ENCODE measurements around the gene CDC42EP4.

The CDC42EP4 gene

GRCh38 chr17:73304438-73304837 is 7.4 kb downstream of the CDC42EP4 start:
- no peak overlapping the region for H3K4me2 ChIP-seq
- no peaks in the 10 kb centered on the region for H3K36me3 ChIP-seq (ENCODE audit: insufficient read depth)
- no peak overlapping the region for H3K4me3 ChIP-seq (IDR thresholded peaks at IDR 0.05; ENCODE audit: insufficient read depth, low read depth, low read length)
- no peak overlapping the region for H2AFZ ChIP-seq (ENCODE audit: low read depth)
- H3K4me1 ChIP-seq (ENCODE audit: low read depth, poor library complexity, severe bottlenecking) = peaks cover 3% of the 10 kb centered on the region
- no peak for TF ChIP-seq CTCF (conservative IDR thresholded peaks at IDR 0.05; ENCODE audit: low read depth, low read length)
- no peaks in the 10 kb centered on the region; the same call in 1 of the 2 replicates for H3K79me2 ChIP-seq (ENCODE audit: insufficient read depth, low read depth)
- no peak overlapping the region for H3K27ac ChIP-seq
- no peak overlapping the region for H3K9ac ChIP-seq
- no peaks in the 10 kb centered on the region for H4K20me1 ChIP-seq (ENCODE audit: insufficient read depth)
- no peaks in the 10 kb centered on the region for H3K27me3 ChIP-seq (ENCODE audit: insufficient read depth, low read depth)

GRCh38 chr17:73302189-73302588 is 9.6 kb downstream of the CDC42EP4 start:
- Histone ChIP-seq H3K4me3 (IDR thresholded peaks at IDR 0.05; ENCODE audit: insufficient read depth, low read depth, low read length) (no peak overlapping the region), H3K79me2 (ENCODE audit: insufficient read depth, low read depth) (no peaks in the 10 kb centered on the region; the same call in 1 of the 2 replicates), H3K4me2 (no peak overlapping the region), H3K36me3 (ENCODE audit: insufficient read depth) (no peaks in the 10 kb centered on the region), H3K4me1 (ENCODE audit: low read depth, poor library complexity, severe bottlenecking) (peaks cover 6% of the 10 kb centered on the region), H3K9ac (no peak overlapping the region), H3K27ac (no peak overlapping the region), H4K20me1 (ENCODE audit: insufficient read depth) (no peaks in the 10 kb centered on the region), H3K27me3 (ENCODE audit: insufficient read depth, low read depth) (no peaks in the 10 kb centered on the region), H2AFZ (ENCODE audit: low read depth) (no peak overlapping the region)
- TF ChIP-seq CTCF (conservative IDR thresholded peaks at IDR 0.05; ENCODE audit: low read depth, low read length) = no peak

- no peak for TF ChIP-seq CTCF (conservative IDR thresholded peaks at IDR 0.05; ENCODE audit: low read depth, low read length)
- H4K20me1 ChIP-seq (ENCODE audit: insufficient read depth) = no peaks in the 10 kb centered on the region
- H3K9ac ChIP-seq = no peak overlapping the region
- peaks cover 6% of the 10 kb centered on the region for H3K4me1 ChIP-seq (ENCODE audit: low read depth, poor library complexity, severe bottlenecking)
- H3K27me3 ChIP-seq (ENCODE audit: insufficient read depth, low read depth) = no peaks in the 10 kb centered on the region
- H3K27ac ChIP-seq = no peak overlapping the region
- H3K36me3 ChIP-seq (ENCODE audit: insufficient read depth) = no peaks in the 10 kb centered on the region
- H3K79me2 ChIP-seq (ENCODE audit: insufficient read depth, low read depth) = no peaks in the 10 kb centered on the region; the same call in 1 of the 2 replicates
- H3K4me3 ChIP-seq (IDR thresholded peaks at IDR 0.05; ENCODE audit: insufficient read depth, low read depth, low read length) = no peak overlapping the region
- no peak overlapping the region for H3K4me2 ChIP-seq
- no peak overlapping the region for H2AFZ ChIP-seq (ENCODE audit: low read depth)
These were observed 10.4 kb downstream of the CDC42EP4 start for GRCh38 chr17:73301369-73301768.

GRCh38 chr17:73300392-73300791 is 11.4 kb downstream of the CDC42EP4 start:
- no peaks in the 10 kb centered on the region; the same call in 1 of the 2 replicates for H3K79me2 ChIP-seq (ENCODE audit: insufficient read depth, low read depth)
- no peak overlapping the region for H3K27ac ChIP-seq
- no peak overlapping the region for H3K4me3 ChIP-seq (IDR thresholded peaks at IDR 0.05; ENCODE audit: insufficient read depth, low read depth, low read length)
- H3K4me1 ChIP-seq (ENCODE audit: low read depth, poor library complexity, severe bottlenecking) = peaks cover 6% of the 10 kb centered on the region
- no peak overlapping the region for H3K9ac ChIP-seq
- no peaks in the 10 kb centered on the region for H3K36me3 ChIP-seq (ENCODE audit: insufficient read depth)
- no peak overlapping the region for H2AFZ ChIP-seq (ENCODE audit: low read depth)
- H3K4me2 ChIP-seq = no peak overlapping the region
- no peaks in the 10 kb centered on the region for H3K27me3 ChIP-seq (ENCODE audit: insufficient read depth, low read depth)
- TF ChIP-seq CTCF (conservative IDR thresholded peaks at IDR 0.05; ENCODE audit: low read depth, low read length) = no peak
- H4K20me1 ChIP-seq (ENCODE audit: insufficient read depth) = no peaks in the 10 kb centered on the region

Data from KMS-11 (cell line).